ENCODE data around the gene CTDSP1.

CTDSP1 gene

GRCh38 chr2:218400167-218400929 lies 680 bp downstream of the CTDSP1 start:
- DNase-seq, result no peak

DNA sequence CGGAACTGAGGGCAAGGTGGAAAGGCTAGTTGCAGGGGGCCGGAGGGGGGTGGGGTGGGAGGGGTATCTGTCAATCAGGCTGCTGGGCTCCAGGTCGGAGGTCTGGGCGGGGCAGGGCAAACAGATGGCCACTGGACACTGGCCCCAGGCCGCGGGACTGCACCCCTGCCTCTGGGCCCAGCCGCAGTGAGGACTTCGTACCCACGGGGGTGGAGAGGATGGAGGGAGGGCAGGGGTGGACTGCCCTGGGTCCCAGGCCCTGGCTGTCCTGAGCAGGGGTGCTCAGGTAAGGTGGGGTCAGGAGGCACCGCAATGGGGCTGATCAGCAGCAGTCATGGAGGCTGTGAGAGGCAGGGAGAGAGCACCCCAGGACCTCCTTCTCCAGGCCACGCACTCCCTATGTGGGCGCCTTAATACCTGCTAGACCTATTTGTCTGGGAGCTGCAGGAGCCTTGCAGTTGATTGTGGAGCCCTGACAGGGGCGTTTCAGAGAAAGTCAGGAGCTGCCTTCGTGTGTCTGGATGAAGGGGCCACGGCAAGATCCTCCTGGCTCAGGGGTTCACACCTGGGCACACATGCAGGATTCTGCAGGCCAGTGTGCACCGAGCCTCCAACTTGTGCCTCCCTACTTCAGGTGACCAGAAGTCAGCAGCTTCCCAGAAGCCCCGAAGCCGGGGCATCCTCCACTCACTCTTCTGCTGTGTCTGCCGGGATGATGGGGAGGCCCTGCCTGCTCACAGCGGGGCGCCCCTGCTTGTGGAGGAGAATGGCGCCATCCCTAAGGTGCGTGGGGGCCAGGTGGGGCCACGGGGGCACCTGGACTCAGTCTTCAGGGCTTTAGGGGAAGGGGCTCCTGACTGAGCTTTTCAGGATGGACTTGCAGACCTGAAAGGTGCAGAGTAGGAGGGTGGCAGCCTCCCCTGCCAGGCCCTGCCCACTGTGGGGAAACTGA lies 1.5 kb downstream of the CTDSP1 start:
- no peak for DNase-seq

GRCh38 chr2:218401890-218402289 lies 2.2 kb downstream of the CTDSP1 start:
- no peak for DNase-seq

DNA sequence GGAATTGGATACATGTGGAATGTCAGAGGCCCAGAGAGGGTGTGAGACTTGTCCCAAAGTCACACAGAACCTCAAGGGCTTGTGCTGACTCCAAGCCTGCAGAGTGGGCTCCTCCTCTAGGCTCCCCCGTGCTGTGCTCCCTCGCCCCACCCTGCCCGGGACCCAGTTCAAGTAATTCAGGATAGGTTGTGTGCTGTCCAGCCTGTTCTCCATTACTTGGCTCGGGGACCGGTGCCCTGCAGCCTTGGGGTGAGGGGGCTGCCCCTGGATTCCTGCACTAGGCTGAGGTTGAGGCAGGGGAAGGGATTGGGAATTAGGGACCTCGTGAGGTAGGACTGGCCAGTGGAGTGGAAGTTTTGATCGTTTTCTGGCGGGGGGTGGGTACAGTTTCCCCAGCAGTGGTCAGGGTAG lies 2.8 kb downstream of the CTDSP1 start:
- DNase-seq, result no peak

- no peak for DNase-seq
Observed at GRCh38 chr2:218402911-218403411, 3.3 kb downstream of the CTDSP1 start.

DNA sequence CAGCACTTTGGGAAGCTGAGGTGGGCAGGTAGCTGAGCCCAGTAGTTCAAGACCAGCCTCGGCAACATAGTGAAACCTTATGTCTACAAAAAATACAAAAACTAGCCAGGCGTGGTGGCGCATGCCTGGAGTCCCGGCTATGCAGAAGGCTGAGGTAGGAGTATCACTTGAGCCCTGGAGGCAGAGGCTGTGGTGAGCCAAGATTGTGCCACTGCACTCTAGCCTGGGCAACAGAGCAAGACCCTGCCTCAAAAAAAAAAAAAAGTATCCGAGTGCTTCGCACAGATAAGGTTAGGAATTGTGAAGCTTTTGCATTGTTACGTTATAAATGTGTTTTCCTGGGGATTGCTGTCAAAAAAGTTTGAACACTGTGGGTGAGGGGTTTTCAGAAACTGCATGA lies 4.1 kb downstream of the CTDSP1 start:
- no peak for DNase-seq

DNA sequence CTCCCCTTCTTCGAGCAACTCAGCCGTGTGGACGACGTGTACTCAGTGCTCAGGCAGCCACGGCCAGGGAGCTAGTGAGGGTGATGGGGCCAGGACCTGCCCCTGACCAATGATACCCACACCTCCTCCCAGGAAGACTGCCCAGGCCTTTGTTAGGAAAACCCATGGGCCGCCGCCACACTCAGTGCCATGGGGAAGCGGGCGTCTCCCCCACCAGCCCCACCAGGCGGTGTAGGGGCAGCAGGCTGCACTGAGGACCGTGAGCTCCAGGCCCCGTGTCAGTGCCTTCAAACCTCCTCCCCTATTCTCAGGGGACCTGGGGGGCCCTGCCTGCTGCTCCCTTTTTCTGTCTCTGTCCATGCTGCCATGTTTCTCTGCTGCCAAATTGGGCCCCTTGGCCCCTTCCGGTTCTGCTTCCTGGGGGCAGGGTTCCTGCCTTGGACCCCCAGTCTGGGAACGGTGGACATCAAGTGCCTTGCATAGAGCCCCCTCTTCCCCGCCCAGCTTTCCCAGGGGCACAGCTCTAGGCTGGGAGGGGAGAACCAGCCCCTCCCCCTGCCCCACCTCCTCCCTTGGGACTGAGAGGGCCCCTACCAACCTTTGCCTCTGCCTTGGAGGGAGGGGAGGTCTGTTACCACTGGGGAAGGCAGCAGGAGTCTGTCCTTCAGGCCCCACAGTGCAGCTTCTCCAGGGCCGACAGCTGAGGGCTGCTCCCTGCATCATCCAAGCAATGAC lies 4.8 kb downstream of the CTDSP1 start:
- DNase-seq, result no peak

DNA sequence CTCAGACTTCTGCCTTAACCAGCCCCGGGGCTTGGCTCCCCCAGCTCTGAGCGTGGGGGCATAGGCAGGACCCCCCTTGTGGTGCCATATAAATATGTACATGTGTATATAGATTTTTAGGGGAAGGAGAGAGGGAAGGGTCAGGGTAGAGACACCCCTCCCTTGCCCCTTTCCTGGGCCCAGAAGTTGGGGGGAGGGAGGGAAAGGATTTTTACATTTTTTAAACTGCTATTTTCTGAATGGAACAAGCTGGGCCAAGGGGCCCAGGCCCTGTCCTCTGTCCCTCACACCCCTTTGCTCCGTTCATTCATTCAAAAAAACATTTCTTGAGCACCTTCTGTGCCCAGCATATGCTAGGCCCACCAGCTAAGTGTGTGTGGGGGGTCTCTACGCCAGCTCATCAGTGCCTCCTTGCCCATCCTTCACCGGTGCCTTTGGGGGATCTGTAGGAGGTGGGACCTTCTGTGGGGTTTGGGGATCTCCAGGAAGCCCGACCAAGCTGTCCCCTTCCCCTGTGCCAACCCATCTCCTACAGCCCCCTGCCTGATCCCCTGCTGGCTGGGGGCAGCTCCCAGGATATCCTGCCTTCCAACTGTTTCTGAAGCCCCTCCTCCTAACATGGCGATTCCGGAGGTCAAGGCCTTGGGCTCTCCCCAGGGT lies 5.5 kb downstream of the CTDSP1 start:
- DNase-seq, result no peak

DNA sequence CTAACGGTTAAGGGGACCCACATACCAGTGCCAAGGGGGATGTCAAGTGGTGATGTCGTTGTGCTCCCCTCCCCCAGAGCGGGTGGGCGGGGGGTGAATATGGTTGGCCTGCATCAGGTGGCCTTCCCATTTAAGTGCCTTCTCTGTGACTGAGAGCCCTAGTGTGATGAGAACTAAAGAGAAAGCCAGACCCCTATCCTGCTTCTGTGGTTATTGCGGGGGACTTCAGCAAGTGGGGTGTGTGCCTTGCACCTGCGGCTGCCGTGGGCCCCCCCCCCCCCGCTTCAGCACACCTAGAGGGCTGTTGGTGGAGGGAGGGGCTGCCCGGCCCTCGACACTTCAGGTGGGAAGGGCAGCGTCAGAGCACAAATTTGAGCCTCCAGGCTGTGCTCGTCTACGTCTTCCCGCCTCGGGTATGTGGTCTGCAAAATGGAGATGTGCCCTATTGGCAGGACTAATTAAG lies 6.1 kb downstream of the CTDSP1 start:
- DNase-seq, result no peak

DNA sequence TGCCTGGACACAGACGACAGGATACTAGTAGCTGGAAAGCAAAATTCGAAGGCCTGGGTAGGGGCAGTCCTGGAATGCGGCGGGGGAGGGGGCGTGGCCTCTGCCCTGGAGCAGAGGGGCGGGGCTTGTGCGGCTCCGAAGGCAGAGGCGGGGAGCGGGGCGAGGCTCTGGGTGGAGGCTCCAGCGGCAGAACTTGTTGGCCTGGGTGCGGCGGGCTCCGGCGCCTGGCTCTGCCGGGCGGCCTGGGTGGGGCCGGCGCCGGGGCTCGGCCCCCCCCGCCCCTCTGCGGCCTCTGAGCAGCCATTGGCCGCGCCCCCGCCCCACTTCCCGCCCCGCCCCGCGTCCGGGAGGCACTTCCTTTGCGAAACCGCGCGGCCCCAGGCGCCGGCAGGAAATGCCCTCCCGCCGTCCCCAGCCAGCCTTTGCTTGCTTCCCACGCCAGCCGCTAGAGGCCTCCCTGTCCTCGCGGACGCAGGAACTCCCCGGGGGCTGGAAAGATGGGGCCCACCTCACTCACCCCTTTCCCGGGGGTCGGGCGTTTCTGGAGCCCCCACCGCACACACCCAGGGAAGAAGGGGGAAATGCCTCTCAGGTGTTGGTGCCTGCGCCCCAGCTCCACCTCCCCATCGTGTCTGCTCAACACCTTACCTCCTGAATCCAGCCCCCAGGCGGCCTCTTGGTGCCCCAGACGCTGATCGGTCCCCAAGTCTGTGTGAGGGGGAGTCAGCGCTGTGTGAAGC lies 6.7 kb downstream of the CTDSP1 start:
- peak; percentile 61 for DNase-seq

DNA sequence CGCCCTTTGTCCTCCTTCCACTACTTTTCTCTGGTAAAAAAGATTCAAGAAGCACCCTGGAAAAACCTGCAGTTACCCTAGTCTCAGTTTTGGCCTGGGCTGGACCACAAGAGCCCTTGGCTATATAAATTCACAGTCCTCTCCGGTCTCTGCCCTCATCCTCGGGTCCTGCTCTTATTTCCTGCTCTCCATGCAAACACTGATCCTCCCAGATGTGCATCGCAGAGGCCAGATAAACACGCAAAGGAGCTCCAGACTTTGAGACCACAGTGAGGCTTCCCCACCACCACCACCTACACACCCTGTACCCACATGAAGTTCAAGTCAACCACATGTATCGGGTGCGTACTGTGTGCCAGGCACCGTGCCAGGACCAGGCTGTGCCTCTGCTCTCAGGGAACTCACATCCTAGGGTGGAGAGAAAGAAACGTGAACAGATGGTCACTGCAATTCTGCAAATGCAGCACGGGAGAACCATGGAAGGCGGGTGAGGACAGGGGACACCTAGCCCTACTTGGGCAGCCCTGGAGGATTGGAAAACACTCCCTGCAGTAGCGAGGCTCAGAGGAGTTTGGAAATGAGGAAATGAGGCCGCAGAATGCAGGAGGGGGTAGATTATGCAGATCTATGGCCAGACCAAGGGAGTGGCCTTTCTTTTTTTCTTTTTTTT lies 7.4 kb downstream of the CTDSP1 start:
- no peak for DNase-seq

- no peak for DNase-seq
Observed at GRCh38 chr2:218407717-218408116, 8.0 kb downstream of the CTDSP1 start.

DNA sequence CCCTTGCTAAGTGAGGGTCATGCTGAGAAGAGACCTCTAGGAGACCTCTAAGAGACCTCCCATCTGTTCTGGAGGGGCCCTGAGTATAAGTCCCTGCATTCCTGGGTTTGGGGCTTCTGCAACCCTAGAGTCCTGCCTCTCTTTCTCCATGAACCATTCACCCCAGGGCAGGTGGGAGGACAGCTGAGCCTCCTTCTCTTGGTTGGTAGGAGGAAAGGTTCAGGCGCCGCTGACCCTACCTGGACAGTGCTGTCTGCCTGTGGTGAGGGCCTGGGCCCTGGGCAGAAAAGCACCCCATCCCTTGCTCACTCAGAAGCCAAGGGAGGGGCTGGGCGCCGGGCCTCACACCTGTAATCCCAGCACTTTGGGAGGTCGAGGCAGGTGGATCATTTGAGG lies 18.7 kb downstream of the CTDSP1 start:
- no peak for DNase-seq

- no peak for DNase-seq
Observed at GRCh38 chr2:218418717-218419458, 19.2 kb downstream of the CTDSP1 start, which contains the start of gene VIL1. TSS of gene VIL1 (plus strand) at chr2:218419123. CDS start at chr2:218423779, 4,656 bp downstream.

GRCh38 chr2:218419630-218420216 lies 20.1 kb downstream of the CTDSP1 start:
- DNase-seq, result no peak

DNA sequence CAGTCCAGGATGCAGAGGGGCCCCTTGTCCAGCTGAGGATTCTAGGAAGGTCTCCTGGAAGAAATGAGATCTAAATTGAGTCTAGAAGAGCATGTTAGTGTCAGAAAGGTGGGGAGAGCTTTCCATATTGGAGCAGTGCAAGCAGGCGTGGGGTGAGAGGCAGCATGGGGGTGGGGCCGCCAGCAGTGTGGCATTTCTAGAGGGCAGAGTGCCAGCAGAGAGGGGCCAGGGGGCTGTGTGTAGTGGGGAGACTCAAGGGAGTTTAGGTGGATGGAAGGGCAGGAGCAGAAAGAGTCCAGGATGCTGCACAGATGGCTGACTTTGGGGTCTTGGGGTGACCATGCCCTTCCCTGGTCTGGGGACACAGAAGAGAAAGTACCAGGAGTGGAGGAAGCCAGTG lies 21.4 kb downstream of the CTDSP1 start:
- no peak for DNase-seq

DNA sequence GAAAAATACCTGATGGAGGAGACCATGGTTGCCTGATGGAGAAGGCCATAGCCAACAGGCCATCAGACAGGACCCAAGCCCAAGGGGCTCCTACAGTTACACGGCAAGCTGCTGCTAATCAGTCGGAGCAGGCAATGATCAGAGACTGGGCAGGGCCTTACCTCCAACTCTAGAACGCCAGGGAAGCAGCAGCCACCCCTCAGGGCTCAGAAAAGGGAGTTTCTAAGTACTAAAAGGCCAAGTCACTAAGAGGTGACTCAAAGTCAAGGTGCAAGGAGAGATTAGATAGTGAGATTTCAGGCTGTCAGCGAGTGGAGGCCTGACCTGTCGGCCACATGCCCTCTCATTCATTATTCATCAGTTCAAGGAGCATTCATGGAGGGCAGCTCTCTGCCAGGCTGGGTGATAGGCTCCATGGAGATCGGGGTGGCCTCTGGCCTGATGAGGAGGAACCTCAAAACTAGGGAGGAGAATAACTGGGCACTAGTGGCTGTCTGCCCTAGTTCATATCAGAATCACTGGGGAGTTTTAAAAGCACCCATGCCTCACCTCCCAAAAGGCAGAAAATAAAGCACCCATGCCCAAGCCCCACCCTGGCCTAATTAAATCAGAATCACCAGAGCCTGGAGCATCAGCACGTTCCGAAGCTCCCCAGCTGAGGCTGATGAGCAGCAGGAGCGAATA lies 22.9 kb downstream of the CTDSP1 start:
- no peak for DNase-seq

- DNase-seq, result no peak
Observed at GRCh38 chr2:218423584-218423983, 23.9 kb downstream of the CTDSP1 start.

GRCh38 chr2:218425531-218425930 lies 25.9 kb downstream of the CTDSP1 start:
- DNase-seq, result no peak

All from NCI-H2081 treated with DMSO at 0.1 percent for 48 hours (cell line).